Heart left ventricle (tissue), 16 donors: ENCODE measurements around the gene TAOK2. TPM values are rescaled to one million over a fixed set of nuclear protein-coding genes. Genes with fewer than 3 reads are reported as not detected.

Experiments
- ATAC-seq, 4 donors: fragments of 200-7000 bp; cut with Tn5 transposase; one replicate each; pipeline ENCODE4 v1.9.1; 2020 to 2022; ENCODE audit warnings: moderate library complexity in 4 of 4, mild to moderate bottlenecking in 3 of 4, moderate number of reproducible peaks in 1 of 4
- DNase-seq, 5 donors: peaks; one replicate each; pipeline ENCODE4 v3.0.0-alpha.2; 2020
- H3K27ac ChIP-seq, 12 donors: fragments of 200-600 bp; sonication (generic) in 4 of 12; one replicate each; pipeline versions ENCODE4 v1.5.0 to v1.8.0; 2016 to 2022; ENCODE audit warnings: mild to moderate bottlenecking in 2 of 12
- H3K27me3 ChIP-seq, 9 donors: fragments of 200-600 bp; sonication (generic) in 2 of 9; one replicate each; pipeline versions ENCODE4 v1.5.1 to v1.8.0; 2016 to 2022; ENCODE audit warnings: mild to moderate bottlenecking in 3 of 9
- H3K36me3 ChIP-seq, 9 donors: fragments of 200-600 bp; sonication (generic) in 2 of 9; one replicate each; pipeline versions ENCODE4 v1.5.0 to v1.8.0; 2018 to 2022; ENCODE audit warnings: mild to moderate bottlenecking in 2 of 9
- H3K4me1 ChIP-seq, 12 donors: fragments of 200-600 bp; sonication (generic) in 4 of 12; one replicate each; pipeline versions ENCODE4 v1.5.0 to v1.8.0; 2016 to 2022; ENCODE audit warnings: mild to moderate bottlenecking in 3 of 12
- H3K4me3 ChIP-seq, 12 donors: fragments of 200-600 bp; sonication (generic) in 4 of 12; one replicate each; pipeline versions ENCODE4 v1.5.0 to v1.8.0; 2017 to 2022; ENCODE audit warnings: mild to moderate bottlenecking in 9 of 12, moderate library complexity in 4 of 12
- H3K9me3 ChIP-seq, 12 donors: fragments of 200-600 bp; sonication (generic) in 4 of 12; one replicate each; pipeline versions ENCODE4 v1.5.0 to v1.8.0; 2016 to 2022; ENCODE audit warnings: mild to moderate bottlenecking in 1 of 12
- CTCF ChIP-seq, 12 donors: fragments of 200-600 bp; sonication (generic) in 4 of 12; IDR thresholded peaks; one replicate each; pipeline versions ENCODE4 v1.5.0 to v1.8.0; 2018 to 2022; ENCODE audit warnings: antibody characterized with exemption in 12 of 12, mild to moderate bottlenecking in 5 of 12
- POLR2A ChIP-seq, 2 donors: fragments of 450-650 bp; IDR thresholded peaks; one replicate each; pipeline ENCODE4 v1.6.1; 2017; ENCODE audit warnings: antibody characterized with exemption in 2 of 2, mild to moderate bottlenecking in 2 of 2, moderate library complexity in 2 of 2
- WGBS, 4 donors: extraction: QIAGEN DNeasy Blood & Tissue Kit in 2 of 4; methylation state at CpG; one replicate each; pipeline versions ENCODE4 v1.1.5 to v1.1.7; 2013 to 2018; 5-methylcytosine and 5-hydroxymethylcytosine counted together
- intact Hi-C, 10 donors: fragments of 100-400 bp; cut with DNase I; formaldehyde crosslinking; loops; one replicate each; pipeline versions ENCODE4 v1.11.1 to v1.14.2; 2022
- polyA plus RNA-seq, 2 donors: library from polyadenylated mRNA; stranded (reverse); fragments of 200-250 nt; gene quantifications; one replicate each; pipeline ENCODE4 v1.2.3, GENCODE V29; 2013
- total RNA-seq, 9 donors: library from RNA; depleted of rRNA in 2 of 9; stranded (reverse); fragments of >200 nt in 2 of 9; fragmentation: NEBNext Ultra II Directional in 3 of 9; extraction: Animal tissue kit (Norgen Biotek cat#: 25700) in 3 of 9; gene quantifications; one replicate each; pipeline versions ENCODE4 v1.1.0 to v1.2.4, GENCODE V29; 2016 to 2023
- donor health status: ischemic (EF 13 %, LVEDD 7.1; RV severe dilation, severe dysfunction).
- donor health status: healthy with polysubstance abuse.
- donor health status: DM: no; HTN: yes; CAD: no.
- donor health status: DM: no; HTN: no; CAD: no.
- donor health status: ischemic (EF 25% LVEDD 6.9; RV normal size, moderate dysfunction).
- donor health status: ischemic (EF 25% LVEDD 5.7; RV mildly dilated, moderate dysfunction).
- donor health status: healthy.
- donor health status: DM: yes; HTN: yes; CAD: no.
- donor health status: ischemic (EF 35%, LVEDD 5.7; RV mildly dilated, moderate dysfunction).
- donor health status: nonischemic (EF 11% LVEDD 7.7; RV severe dilation, severe dysfunction).
- donor health status: DM: yes; HTN: yes; CAD: no.
- donor health status: PGD.
- donor health status: ischemic (EF 29% LVEDD 5.4; RV normal size, mild dysfunction).
- donor health status: nonischemic (EF 23%, LVEDD 6.1; RV moderate dilation, normal function).

Gene TAOK2
- total and polyA plus RNA-seq, 11 donors, result 29.5 to 47.9 (median 35.7) TPM

DNA sequence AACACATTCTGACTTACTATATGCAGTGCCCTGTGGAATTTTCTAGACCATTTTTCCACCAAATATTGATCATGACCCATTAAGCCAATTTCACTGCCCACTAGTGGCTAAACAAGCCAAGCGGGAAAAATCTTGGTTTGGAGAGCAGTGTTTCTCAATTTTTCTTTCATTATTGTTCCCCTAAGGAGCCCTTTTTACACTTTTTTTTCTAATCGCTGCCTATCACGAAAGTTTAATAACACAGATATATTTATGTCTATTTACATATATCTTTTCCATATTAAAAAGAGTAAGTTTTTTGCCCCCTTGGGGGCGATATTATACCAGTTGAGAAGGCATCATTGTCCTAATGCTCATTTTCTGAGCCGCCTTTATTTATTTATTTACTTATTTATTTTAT, 68.2 kb downstream of the TAOK2 start:
- H3K27ac ChIP-seq, result no peak overlapping the region
- no peak for TF ChIP-seq POLR2A (IDR thresholded peaks at IDR 0.05)
- peak; percentile 25 to 59 (median 46) for TF ChIP-seq CTCF (IDR thresholded peaks at IDR 0.05)
- no peaks in the 10 kb centered on the region for H3K36me3 ChIP-seq
- H3K9me3 ChIP-seq, result no peaks in the 10 kb centered on the region
- H3K4me1 ChIP-seq, result no peaks in the 10 kb centered on the region
- ATAC-seq (no peak), DNase-seq (no peak)
- peaks cover 0 to 4% (median 0%) of the 10 kb centered on the region in 9 donors for H3K27me3 ChIP-seq
- H3K4me3 ChIP-seq, result no peak overlapping the region
- intact Hi-C loops, result no loop called here
- 25 to 27% (median 25%) methylated on average over 5 of the region's 5 CpGs for WGBS, 4 donors

Other genes with a start within 250 kb of the TAOK2 start
- 1 to 10 TPM in 2 of 9 donors, under 1 TPM in 7; 0.17 to 4.2 (median 0.60) TPM for gene C16orf54, start 227.9 kb upstream of the TAOK2 start, total RNA-seq
- gene C16orf54, start 227.9 kb upstream of the TAOK2 start, polyA plus RNA-seq, result under 1 TPM; 0.15 to 0.28 TPM
- gene ZG16, start 195.6 kb upstream of the TAOK2 start, total RNA-seq, result not detected
- under 1 TPM; 0.04 to 0.08 TPM for gene ZG16, start 195.6 kb upstream of the TAOK2 start, polyA plus RNA-seq
- 10 to 100 TPM; 16.8 to 40.8 (median 32.2) TPM for gene KIF22, start 183.1 kb upstream of the TAOK2 start, total RNA-seq
- 10 to 100 TPM; 12.2 to 91.2 TPM for gene KIF22, start 183.1 kb upstream of the TAOK2 start, polyA plus RNA-seq
- 100 to 1,000 TPM in 2 of 9 donors, 10 to 100 TPM in 7; 58.9 to 137 (median 74.0) TPM for gene MAZ, start 167.3 kb upstream of the TAOK2 start, total RNA-seq
- 100 to 1,000 TPM in 1 of 2 donors, 10 to 100 TPM in 1; 63.2 to 188 TPM for gene MAZ, start 167.3 kb upstream of the TAOK2 start, polyA plus RNA-seq
- 1 to 10 TPM in 5 of 9 donors, under 1 TPM in 3, not detected in 1; 0.38 to 1.8 (median 1.3) TPM for gene PRRT2, start 161.7 kb upstream of the TAOK2 start, total RNA-seq
- gene PRRT2, start 161.7 kb upstream of the TAOK2 start, polyA plus RNA-seq, result 1 to 10 TPM in 1 of 2 donors, under 1 TPM in 1; 0.24 to 3.2 TPM
- 10 to 100 TPM; 10.8 to 23.9 (median 12.6) TPM for gene PAGR1, start 157.7 kb upstream of the TAOK2 start, total RNA-seq
- 10 to 100 TPM; 29.2 to 32.9 TPM for gene PAGR1, start 157.7 kb upstream of the TAOK2 start, polyA plus RNA-seq
- 100 to 1,000 TPM in 1 of 9 donors, 10 to 100 TPM in 8; 33.1 to 140 (median 44.6) TPM for gene MVP, start 153.4 kb upstream of the TAOK2 start, total RNA-seq
- gene MVP, start 153.4 kb upstream of the TAOK2 start, polyA plus RNA-seq, result 10 to 100 TPM; 32.9 to 50.6 TPM
- 100 to 1,000 TPM in 2 of 9 donors, 10 to 100 TPM in 7; 57.5 to 143 (median 76.3) TPM for gene CDIPT, start 110.6 kb upstream of the TAOK2 start, total RNA-seq
- 100 to 1,000 TPM in 1 of 2 donors, 10 to 100 TPM in 1; 64.2 to 106 TPM for gene CDIPT, start 110.6 kb upstream of the TAOK2 start, polyA plus RNA-seq
- gene SEZ6L2, start 74.3 kb upstream of the TAOK2 start, total RNA-seq, result 1 to 10 TPM in 5 of 9 donors, under 1 TPM in 3, not detected in 1; 0.16 to 8.9 (median 1.4) TPM
- gene SEZ6L2, start 74.3 kb upstream of the TAOK2 start, polyA plus RNA-seq, result under 1 TPM; 0.15 to 0.51 TPM
- gene ASPHD1, start 73.4 kb upstream of the TAOK2 start, total RNA-seq, result 1 to 10 TPM in 2 of 9 donors, under 1 TPM in 4, not detected in 3; 0.20 to 5.3 (median 0.65) TPM
- gene ASPHD1, start 73.4 kb upstream of the TAOK2 start, polyA plus RNA-seq, result under 1 TPM in 1 of 2 donors, not detected in 1; 0.54 TPM
- gene KCTD13, start 47.6 kb upstream of the TAOK2 start, total RNA-seq, result 1 to 10 TPM; 3.6 to 9.1 (median 7.2) TPM
- 1 to 10 TPM; 3.6 to 5.0 TPM for gene KCTD13, start 47.6 kb upstream of the TAOK2 start, polyA plus RNA-seq
- 100 to 1,000 TPM in 2 of 9 donors, 10 to 100 TPM in 7; 58.9 to 121 (median 69.8) TPM for gene TMEM219, start 11.8 kb upstream of the TAOK2 start, total RNA-seq
- 10 to 100 TPM; 66.6 to 72.3 TPM for gene TMEM219, start 11.8 kb upstream of the TAOK2 start, polyA plus RNA-seq
- gene HIRIP3, start 21.7 kb downstream of the TAOK2 start, total RNA-seq, result 10 to 100 TPM; 13.3 to 21.9 (median 17.5) TPM
- gene HIRIP3, start 21.7 kb downstream of the TAOK2 start, polyA plus RNA-seq, result 10 to 100 TPM; 20.1 to 27.4 TPM
- gene INO80E, start 22.4 kb downstream of the TAOK2 start, total RNA-seq, result 10 to 100 TPM; 27.6 to 65.4 (median 32.6) TPM
- gene INO80E, start 22.4 kb downstream of the TAOK2 start, polyA plus RNA-seq, result 10 to 100 TPM; 60.9 to 71.5 TPM
- gene DOC2A, start 37.2 kb downstream of the TAOK2 start, total RNA-seq, result 1 to 10 TPM in 1 of 9 donors, under 1 TPM in 4, not detected in 4; 0.09 to 1.4 (median 0.91) TPM
- under 1 TPM; 0.22 to 0.88 TPM for gene DOC2A, start 37.2 kb downstream of the TAOK2 start, polyA plus RNA-seq
- gene C16orf92, start 49.3 kb downstream of the TAOK2 start, total RNA-seq, result not detected
- gene C16orf92, start 49.3 kb downstream of the TAOK2 start, polyA plus RNA-seq, result not detected
- not detected for gene TLCD3B, start 57.4 kb downstream of the TAOK2 start, total RNA-seq
- gene TLCD3B, start 57.4 kb downstream of the TAOK2 start, polyA plus RNA-seq, result not detected
- gene ALDOA, start 91.9 kb downstream of the TAOK2 start, total RNA-seq, result 1,000 to 10,000 TPM; 2,644 to 5,076 (median 3,574) TPM
- 1,000 to 10,000 TPM; 2,585 to 3,542 TPM for gene ALDOA, start 91.9 kb downstream of the TAOK2 start, polyA plus RNA-seq
- gene PPP4C, start 102.1 kb downstream of the TAOK2 start, total RNA-seq, result 10 to 100 TPM; 29.9 to 65.9 (median 41.1) TPM
- gene PPP4C, start 102.1 kb downstream of the TAOK2 start, polyA plus RNA-seq, result 10 to 100 TPM; 43.5 to 89.0 TPM
- under 1 TPM in 8 of 9 donors, not detected in 1; 0.39 to 0.95 (median 0.72) TPM for gene TBX6, start 118.1 kb downstream of the TAOK2 start, total RNA-seq
- under 1 TPM; 0.26 to 0.84 TPM for gene TBX6, start 118.1 kb downstream of the TAOK2 start, polyA plus RNA-seq
- 100 to 1,000 TPM in 2 of 9 donors, 10 to 100 TPM in 7; 34.8 to 248 (median 49.3) TPM for gene YPEL3, start 122.3 kb downstream of the TAOK2 start, total RNA-seq
- 100 to 1,000 TPM in 1 of 2 donors, 10 to 100 TPM in 1; 57.1 to 106 TPM for gene YPEL3, start 122.3 kb downstream of the TAOK2 start, polyA plus RNA-seq
- 1 to 10 TPM in 7 of 9 donors, under 1 TPM in 2; 0.36 to 5.3 (median 2.2) TPM for gene GDPD3, start 139.7 kb downstream of the TAOK2 start, total RNA-seq
- 1 to 10 TPM; 1.1 to 2.0 TPM for gene GDPD3, start 139.7 kb downstream of the TAOK2 start, polyA plus RNA-seq
- gene MAPK3, start 149.4 kb downstream of the TAOK2 start, total RNA-seq, result 10 to 100 TPM; 32.9 to 79.4 (median 50.2) TPM
- gene MAPK3, start 149.4 kb downstream of the TAOK2 start, polyA plus RNA-seq, result 10 to 100 TPM; 49.4 to 61.3 TPM
- 100 to 1,000 TPM in 1 of 9 donors, 10 to 100 TPM in 3, 1 to 10 TPM in 5; 4.3 to 102 (median 8.5) TPM for gene CORO1A, start 209.7 kb downstream of the TAOK2 start, total RNA-seq
- 10 to 100 TPM in 1 of 2 donors, 1 to 10 TPM in 1; 6.4 to 16.8 TPM for gene CORO1A, start 209.7 kb downstream of the TAOK2 start, polyA plus RNA-seq
- 100 to 1,000 TPM in 2 of 9 donors, 10 to 100 TPM in 7; 41.6 to 129 (median 58.2) TPM for gene BOLA2B, start 219.8 kb downstream of the TAOK2 start, total RNA-seq
- gene BOLA2B, start 219.8 kb downstream of the TAOK2 start, polyA plus RNA-seq, result 100 to 1,000 TPM; 140 to 204 TPM
- gene SLX1A, start 220.0 kb downstream of the TAOK2 start, total RNA-seq, result 10 to 100 TPM in 7 of 9 donors, 1 to 10 TPM in 2; 8.2 to 32.2 (median 26.0) TPM
- gene SLX1A, start 220.0 kb downstream of the TAOK2 start, polyA plus RNA-seq, result 10 to 100 TPM; 19.2 to 25.6 TPM
- 10 to 100 TPM in 3 of 9 donors, 1 to 10 TPM in 6; 1.2 to 14.9 (median 9.7) TPM for gene SULT1A3, start 225.4 kb downstream of the TAOK2 start, total RNA-seq
- gene SULT1A3, start 225.4 kb downstream of the TAOK2 start, polyA plus RNA-seq, result 10 to 100 TPM in 1 of 2 donors, 1 to 10 TPM in 1; 5.2 to 10.8 TPM